Measurements from ENCODE around the gene GGN. TPM values are rescaled to one million over a fixed set of nuclear protein-coding genes. Genes with fewer than 3 reads are reported as not detected.

The GGN gene
- total RNA-seq, 1 experiment from 2014 or later = 0.73 TPM

GRCh38 chr19:38401148-38401547 lies 13.3 kb upstream of the GGN start:
- POLR2A ChIA-PET (ENCODE audit: unreplicated experiment) = no interaction called here
- intact Hi-C loops (cut with micrococcal nuclease) = loop anchor here (10.0 kb wide), 1 partner anchor 554 kb away; no protein-coding TSS in a partner anchor
- H3K9me2 ChIP-seq (replicated peaks; ENCODE audit: low read length) = no peaks in the 10 kb centered on the region
- CTCF ChIA-PET = no interaction called here
- H2AFZ ChIP-seq (ENCODE audit: low read length) = no peak overlapping the region
- H3F3A ChIP-seq (ENCODE audit: low read length, unreplicated experiment) = no peaks in the 10 kb centered on the region
- no peaks in the 10 kb centered on the region for H3K36me3 ChIP-seq (ENCODE audit: low read depth, low read length)
- no peaks in the 10 kb centered on the region for H3K9me3 ChIP-seq (ENCODE audit: low read length)
- peaks cover 8% of the 10 kb centered on the region; the same call in 1 of the 2 replicates for H3K4me1 ChIP-seq (ENCODE audit: insufficient read depth, low read length)
- no peak overlapping the region for H3K9ac ChIP-seq (ENCODE audit: low read length)
- H3K79me2 ChIP-seq (ENCODE audit: low read length) = 0 out of 2 replicates have a peak, but pooled peaks cover 4% of the 10 kb centered on the region
- no peak for TF ChIP-seq EZH2phosphoT487 (IDR thresholded peaks at IDR 0.05; ENCODE audit: borderline replicate concordance, low read length)
- no peak for TF ChIP-seq EZH2 (IDR thresholded peaks at IDR 0.05; ENCODE audit: low read length, unreplicated experiment)
- TF ChIP-seq CTCF (conservative IDR thresholded peaks at IDR 0.05; ENCODE audit: low read depth, low read length) = no peak
- ATAC-seq (peak; percentile 14; the same call in 1 of the 2 replicates), DNase-seq (peak; percentile 58)
- no peak overlapping the region for H3K4me2 ChIP-seq (ENCODE audit: low read length)
- H3K27me3 ChIP-seq (ENCODE audit: low read length) = no peaks in the 10 kb centered on the region
- no peak overlapping the region for H3K27ac ChIP-seq (ENCODE audit: low read length)
- H4K20me1 ChIP-seq (ENCODE audit: low read length) = no peaks in the 10 kb centered on the region
- no peak overlapping the region for H3K4me3 ChIP-seq (ENCODE audit: low read length)
- BruUV-seq (replicated peaks) = no TSS peak

- ChIA-PET CTCF (no interaction called here), POLR2A (ENCODE audit: unreplicated experiment) (no interaction called here)
- Histone ChIP-seq H3K9me2 (replicated peaks; ENCODE audit: low read length) (no peaks in the 10 kb centered on the region), H3K9me3 (ENCODE audit: low read length) (no peaks in the 10 kb centered on the region), H3K4me2 (ENCODE audit: low read length) (no peak overlapping the region), H3K79me2 (ENCODE audit: low read length) (0 out of 2 replicates have a peak, but pooled peaks cover 4% of the 10 kb centered on the region), H3K27ac (ENCODE audit: low read length) (no peak overlapping the region), H3K36me3 (ENCODE audit: low read depth, low read length) (no peaks in the 10 kb centered on the region), H3F3A (ENCODE audit: low read length, unreplicated experiment) (no peaks in the 10 kb centered on the region), H3K9ac (ENCODE audit: low read length) (no peak overlapping the region), H3K27me3 (ENCODE audit: low read length) (no peaks in the 10 kb centered on the region), H4K20me1 (ENCODE audit: low read length) (no peaks in the 10 kb centered on the region), H2AFZ (ENCODE audit: low read length) (no peak overlapping the region), H3K4me3 (ENCODE audit: low read length) (no peak overlapping the region), H3K4me1 (ENCODE audit: insufficient read depth, low read length) (peaks cover 8% of the 10 kb centered on the region; the same call in 1 of the 2 replicates)
- ATAC-seq = no peak
- DNase-seq = no peak
- BruUV-seq (replicated peaks) = no TSS peak
- TF ChIP-seq CTCF (conservative IDR thresholded peaks at IDR 0.05; ENCODE audit: low read depth, low read length) = no peak
- TF ChIP-seq EZH2phosphoT487 (IDR thresholded peaks at IDR 0.05; ENCODE audit: borderline replicate concordance, low read length) = no peak
- TF ChIP-seq EZH2 (IDR thresholded peaks at IDR 0.05; ENCODE audit: low read length, unreplicated experiment) = no peak
- intact Hi-C loops (cut with micrococcal nuclease) = loop anchor here (10.0 kb wide), 1 partner anchor 554 kb away; no protein-coding TSS in a partner anchor
Observed at GRCh38 chr19:38400361-38400760, 12.5 kb upstream of the GGN start.

GRCh38 chr19:38399537-38399936 lies 11.7 kb upstream of the GGN start:
- no peaks in the 10 kb centered on the region for H4K20me1 ChIP-seq (ENCODE audit: low read length)
- ATAC-seq (no peak), DNase-seq (no peak)
- ChIA-PET POLR2A (ENCODE audit: unreplicated experiment) (no interaction called here), CTCF (no interaction called here)
- intact Hi-C loops (cut with micrococcal nuclease) = no loop called here
- no peaks in the 10 kb centered on the region for H3F3A ChIP-seq (ENCODE audit: low read length, unreplicated experiment)
- H3K27ac ChIP-seq (ENCODE audit: low read length) = no peak overlapping the region
- H3K9ac ChIP-seq (ENCODE audit: low read length) = no peak overlapping the region
- H3K9me3 ChIP-seq (ENCODE audit: low read length) = no peaks in the 10 kb centered on the region
- no peak overlapping the region for H3K4me2 ChIP-seq (ENCODE audit: low read length)
- H3K4me3 ChIP-seq (ENCODE audit: low read length) = no peak overlapping the region
- no peaks in the 10 kb centered on the region for H3K27me3 ChIP-seq (ENCODE audit: low read length)
- TSS peak; percentile 7 for BruUV-seq (replicated peaks)
- 0 out of 2 replicates have a peak, but pooled peaks cover 4% of the 10 kb centered on the region for H3K79me2 ChIP-seq (ENCODE audit: low read length)
- no peaks in the 10 kb centered on the region for H3K36me3 ChIP-seq (ENCODE audit: low read depth, low read length)
- no peak for TF ChIP-seq EZH2phosphoT487 (IDR thresholded peaks at IDR 0.05; ENCODE audit: borderline replicate concordance, low read length)
- TF ChIP-seq CTCF (conservative IDR thresholded peaks at IDR 0.05; ENCODE audit: low read depth, low read length) = no peak
- TF ChIP-seq EZH2 (IDR thresholded peaks at IDR 0.05; ENCODE audit: low read length, unreplicated experiment) = no peak
- H3K9me2 ChIP-seq (replicated peaks; ENCODE audit: low read length) = no peaks in the 10 kb centered on the region
- H3K4me1 ChIP-seq (ENCODE audit: insufficient read depth, low read length) = peaks cover 8% of the 10 kb centered on the region; the same call in 1 of the 2 replicates
- H2AFZ ChIP-seq (ENCODE audit: low read length) = no peak overlapping the region

Data from PC-3 (cell line).